ENCODE data around the gene HNRNPH1. TPM values are rescaled to one million over a fixed set of nuclear protein-coding genes. Genes with fewer than 3 reads are reported as not detected.

The HNRNPH1 gene
- total RNA-seq, 1 donor from 2014 or later: 509 TPM

DNA sequence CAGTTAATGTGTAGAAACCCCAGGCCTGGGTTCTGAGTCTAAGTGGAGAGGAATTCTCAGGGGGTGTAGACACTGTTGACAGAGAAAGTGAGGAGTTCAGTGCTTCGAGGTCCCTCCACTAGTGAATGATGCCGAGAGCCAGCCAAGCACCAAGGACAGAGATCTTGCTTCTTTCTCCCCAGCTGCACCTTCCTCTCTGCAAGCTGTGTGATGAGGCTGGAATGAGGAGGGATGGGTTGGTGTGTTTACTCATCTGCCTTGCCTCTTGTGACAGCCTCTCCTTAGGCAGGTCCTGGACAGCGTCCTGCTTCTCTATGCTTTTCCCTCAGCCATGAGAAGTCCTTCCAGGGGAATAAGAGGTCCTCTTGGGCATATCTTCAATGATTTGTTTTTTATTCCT, 35.3 kb downstream of the HNRNPH1 start:
- Mint-ChIP-seq H3K4me1 (ENCODE audit: unreplicated experiment) (peaks cover 10% of the 10 kb centered on the region), H3K36me3 (ENCODE audit: unreplicated experiment) (peaks cover 49% of the 10 kb centered on the region), H3K9me3 (ENCODE audit: unreplicated experiment) (no peaks in the 10 kb centered on the region), H3K27me3 (ENCODE audit: unreplicated experiment) (no peaks in the 10 kb centered on the region), H3K4me3 (ENCODE audit: unreplicated experiment) (no peak overlapping the region), H3K27ac (ENCODE audit: unreplicated experiment) (no peak overlapping the region)
- no peak for DNase-seq (ENCODE audit: extremely low spot score, unreplicated experiment)
- TF ChIP-seq, protein P1, sequence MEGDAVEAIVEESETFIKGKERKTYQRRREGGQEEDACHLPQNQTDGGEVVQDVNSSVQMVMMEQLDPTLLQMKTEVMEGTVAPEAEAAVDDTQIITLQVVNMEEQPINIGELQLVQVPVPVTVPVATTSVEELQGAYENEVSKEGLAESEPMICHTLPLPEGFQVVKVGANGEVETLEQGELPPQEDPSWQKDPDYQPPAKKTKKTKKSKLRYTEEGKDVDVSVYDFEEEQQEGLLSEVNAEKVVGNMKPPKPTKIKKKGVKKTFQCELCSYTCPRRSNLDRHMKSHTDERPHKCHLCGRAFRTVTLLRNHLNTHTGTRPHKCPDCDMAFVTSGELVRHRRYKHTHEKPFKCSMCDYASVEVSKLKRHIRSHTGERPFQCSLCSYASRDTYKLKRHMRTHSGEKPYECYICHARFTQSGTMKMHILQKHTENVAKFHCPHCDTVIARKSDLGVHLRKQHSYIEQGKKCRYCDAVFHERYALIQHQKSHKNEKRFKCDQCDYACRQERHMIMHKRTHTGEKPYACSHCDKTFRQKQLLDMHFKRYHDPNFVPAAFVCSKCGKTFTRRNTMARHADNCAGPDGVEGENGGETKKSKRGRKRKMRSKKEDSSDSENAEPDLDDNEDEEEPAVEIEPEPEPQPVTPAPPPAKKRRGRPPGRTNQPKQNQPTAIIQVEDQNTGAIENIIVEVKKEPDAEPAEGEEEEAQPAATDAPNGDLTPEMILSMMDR (IDR thresholded peaks at IDR 0.05): no peak

DNA sequence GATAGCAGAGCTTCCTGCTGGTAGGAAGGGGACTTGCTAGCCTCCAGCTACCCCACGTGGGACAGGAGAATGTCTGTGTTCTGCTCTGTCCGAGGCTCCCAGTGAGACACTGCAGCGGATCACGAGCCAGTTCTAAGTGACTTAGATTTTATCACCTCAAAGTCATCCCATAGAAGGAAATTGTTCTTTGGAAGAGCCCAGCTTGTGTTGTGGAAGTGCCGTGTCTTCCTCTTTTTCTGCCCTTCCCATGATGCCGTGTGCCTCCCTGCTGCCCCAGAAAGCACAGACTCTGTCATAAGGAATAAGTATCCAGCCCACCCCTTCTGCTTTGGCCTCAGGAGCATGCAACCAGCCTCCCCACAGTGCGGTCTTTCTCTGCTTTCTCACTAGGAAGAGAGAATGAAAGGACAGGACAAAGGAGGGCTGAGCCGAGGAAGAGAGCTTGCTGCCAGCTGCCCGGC, 37.5 kb downstream of the HNRNPH1 start:
- Mint-ChIP-seq H3K4me1 (ENCODE audit: unreplicated experiment) (peaks cover 10% of the 10 kb centered on the region), H3K36me3 (ENCODE audit: unreplicated experiment) (peaks cover 37% of the 10 kb centered on the region), H3K27me3 (ENCODE audit: unreplicated experiment) (no peaks in the 10 kb centered on the region), H3K4me3 (ENCODE audit: unreplicated experiment) (no peak overlapping the region), H3K9me3 (ENCODE audit: unreplicated experiment) (no peaks in the 10 kb centered on the region), H3K27ac (ENCODE audit: unreplicated experiment) (peak overlapping the region; percentile 64)
- TF ChIP-seq, protein P1 (IDR thresholded peaks at IDR 0.05): no peak
- DNase-seq (ENCODE audit: extremely low spot score, unreplicated experiment): no peak

DNA sequence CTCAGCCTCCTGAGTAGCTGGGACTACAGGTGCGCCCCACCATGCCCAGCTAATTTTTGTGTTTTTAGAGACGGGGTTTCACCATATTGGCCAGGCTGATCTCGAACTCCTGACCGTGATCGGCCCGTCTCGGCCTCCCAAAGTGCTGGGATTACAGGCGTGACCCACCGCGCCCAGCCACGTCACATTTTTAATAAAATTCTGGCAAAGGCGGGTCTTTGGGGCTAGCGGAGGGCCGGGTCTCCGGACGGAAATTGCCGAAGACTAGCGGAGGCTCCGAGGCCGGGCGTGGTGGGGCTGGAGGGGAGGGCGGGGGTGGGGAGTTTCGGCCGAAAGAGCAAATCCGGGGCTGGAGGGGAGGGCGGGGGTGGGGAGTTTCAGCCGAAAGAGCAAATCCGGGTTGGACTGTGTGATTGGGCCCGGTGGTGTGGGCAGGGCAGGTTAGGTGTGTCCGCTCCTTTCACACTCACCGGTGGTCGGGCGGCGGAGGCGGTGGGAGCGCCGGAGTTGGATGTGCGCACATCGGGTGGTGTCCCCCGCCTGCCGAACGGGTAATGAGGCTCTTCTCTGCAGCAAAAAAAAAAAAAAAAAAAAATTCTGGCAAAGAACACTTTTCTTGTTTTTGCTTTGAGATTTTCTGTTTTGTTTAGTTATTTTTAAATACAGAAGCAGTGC, 46.0 kb downstream of the HNRNPH1 start:
- no peaks in the 10 kb centered on the region for H3K9me3 Mint-ChIP-seq (ENCODE audit: unreplicated experiment)
- no peak overlapping the region for H3K4me3 Mint-ChIP-seq (ENCODE audit: unreplicated experiment)
- TF ChIP-seq, protein P1 (IDR thresholded peaks at IDR 0.05): no peak
- no peak for DNase-seq (ENCODE audit: extremely low spot score, unreplicated experiment)
- no peaks in the 10 kb centered on the region for H3K4me1 Mint-ChIP-seq (ENCODE audit: unreplicated experiment)
- H3K27me3 Mint-ChIP-seq (ENCODE audit: unreplicated experiment): no peaks in the 10 kb centered on the region
- peaks cover 33% of the 10 kb centered on the region for H3K36me3 Mint-ChIP-seq (ENCODE audit: unreplicated experiment)
- H3K27ac Mint-ChIP-seq (ENCODE audit: unreplicated experiment): no peak overlapping the region

DNA sequence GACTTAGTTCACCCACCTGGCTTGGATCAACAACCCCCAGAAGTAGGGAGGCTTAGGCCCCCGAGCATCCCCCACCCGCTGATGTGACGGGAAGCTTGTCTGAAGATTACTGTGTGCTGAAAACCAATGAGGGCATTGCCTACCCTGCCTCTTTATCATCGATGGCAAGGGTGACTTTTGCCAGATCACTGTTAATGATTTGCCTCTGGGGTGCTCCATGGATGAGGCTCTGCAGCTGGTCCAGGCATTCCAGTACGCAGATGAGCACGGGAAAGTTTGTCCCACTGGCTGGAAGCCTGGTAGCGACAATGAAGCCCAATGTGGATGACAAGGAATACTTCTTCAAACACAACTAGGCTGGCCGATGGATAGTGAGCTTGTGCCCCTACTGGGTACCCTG, 51.1 kb downstream of the HNRNPH1 start:
- no peaks in the 10 kb centered on the region for H3K27me3 Mint-ChIP-seq (ENCODE audit: unreplicated experiment)
- H3K9me3 Mint-ChIP-seq (ENCODE audit: unreplicated experiment): no peaks in the 10 kb centered on the region
- DNase-seq (ENCODE audit: extremely low spot score, unreplicated experiment): no peak
- no peaks in the 10 kb centered on the region for H3K4me1 Mint-ChIP-seq (ENCODE audit: unreplicated experiment)
- no peak overlapping the region for H3K27ac Mint-ChIP-seq (ENCODE audit: unreplicated experiment)
- TF ChIP-seq, protein P1 (IDR thresholded peaks at IDR 0.05): no peak
- H3K4me3 Mint-ChIP-seq (ENCODE audit: unreplicated experiment): no peak overlapping the region
- H3K36me3 Mint-ChIP-seq (ENCODE audit: unreplicated experiment): peaks cover 38% of the 10 kb centered on the region

DNA sequence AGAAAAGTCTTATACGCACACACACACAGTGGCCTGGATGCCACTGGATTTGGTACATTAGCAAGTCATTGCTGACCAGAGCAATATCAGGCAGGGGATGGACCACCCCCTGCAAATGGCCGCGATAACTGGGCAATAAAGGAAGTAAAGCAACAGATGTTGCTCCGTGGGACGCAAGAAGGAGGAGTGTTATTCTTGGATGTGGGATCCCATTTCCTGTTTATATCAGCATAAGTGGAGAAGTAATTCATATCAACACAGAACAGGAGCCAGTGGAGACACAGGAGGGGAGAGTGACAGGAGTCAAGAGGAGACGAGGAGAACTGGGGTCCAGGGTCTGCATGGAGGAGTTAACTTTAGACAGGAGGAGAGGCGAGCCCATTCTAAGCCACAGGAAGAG, 54.8 kb downstream of the HNRNPH1 start:
- H3K27ac Mint-ChIP-seq (ENCODE audit: unreplicated experiment): no peak overlapping the region
- H3K9me3 Mint-ChIP-seq (ENCODE audit: unreplicated experiment): no peaks in the 10 kb centered on the region
- DNase-seq (ENCODE audit: extremely low spot score, unreplicated experiment): no peak
- H3K4me3 Mint-ChIP-seq (ENCODE audit: unreplicated experiment): no peak overlapping the region
- H3K4me1 Mint-ChIP-seq (ENCODE audit: unreplicated experiment): no peaks in the 10 kb centered on the region
- H3K27me3 Mint-ChIP-seq (ENCODE audit: unreplicated experiment): no peaks in the 10 kb centered on the region
- H3K36me3 Mint-ChIP-seq (ENCODE audit: unreplicated experiment): peaks cover 34% of the 10 kb centered on the region
- TF ChIP-seq, protein P1 (IDR thresholded peaks at IDR 0.05): no peak
